Measurements from ENCODE around the gene FAS.

FAS gene

GRCh38 chr10:88990384-88991160 lies at the start of gene FAS:
Gene FAS (plus strand): TSS chr10:88990798. CDS start chr10:88990877, 79 bp downstream.
- DNase-seq (ENCODE audit: low read depth, low spot score), result no peak
- TF ChIP-seq CTCF (IDR thresholded peaks at IDR 0.05; ENCODE audit: insufficient read depth, low read length, missing control alignments), result no peak
- ChIA-PET CTCF (interaction anchor here (0.9 to 10.6 kb wide), 17 partner anchors 8 to 231 kb away, joined by 3 to 277 read pairs (median 5); no protein-coding TSS in a partner anchor), POLR2A (interaction anchor here (0.8 to 2.2 kb wide), 9 partner anchors 11 to 225 kb away, joined by 3 to 8 read pairs (median 3); no protein-coding TSS in a partner anchor)
- peak within 1 kb of the TSS; percentile 77 for H3K4me3 ChIP-seq (ENCODE audit: low read depth, low read length)

DNA sequence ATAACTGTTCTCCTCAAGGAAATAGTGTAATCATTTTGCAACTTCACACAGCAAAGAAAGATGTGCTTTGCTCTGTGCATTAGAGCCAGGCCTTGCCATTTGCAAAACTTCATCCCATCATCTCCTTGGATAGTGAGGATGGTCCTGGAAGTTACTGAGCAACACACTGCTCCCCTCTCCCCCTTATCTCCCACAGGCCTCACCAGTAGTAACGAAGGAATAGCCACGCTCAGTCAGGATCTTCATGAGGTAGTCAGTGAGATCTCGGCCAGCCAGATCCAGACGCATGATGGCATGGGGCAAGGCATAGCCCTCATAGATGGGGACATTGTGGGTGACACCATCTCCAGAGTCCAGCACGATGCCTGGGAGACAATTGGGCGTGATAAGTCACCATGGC lies 49.6 kb upstream of the FAS start:
- H3K4me3 ChIP-seq (ENCODE audit: low read depth, low read length), result no peak overlapping the region
- ChIA-PET CTCF (interaction anchor here (1.0 to 2.2 kb wide), 5 partner anchors 9 to 276 kb away, joined by 3 to 12 read pairs (median 6); no protein-coding TSS in a partner anchor), POLR2A (no interaction called here)
- DNase-seq (ENCODE audit: low read depth, low spot score), result no peak
- no peak for TF ChIP-seq CTCF (IDR thresholded peaks at IDR 0.05; ENCODE audit: insufficient read depth, low read length, missing control alignments)

DNA sequence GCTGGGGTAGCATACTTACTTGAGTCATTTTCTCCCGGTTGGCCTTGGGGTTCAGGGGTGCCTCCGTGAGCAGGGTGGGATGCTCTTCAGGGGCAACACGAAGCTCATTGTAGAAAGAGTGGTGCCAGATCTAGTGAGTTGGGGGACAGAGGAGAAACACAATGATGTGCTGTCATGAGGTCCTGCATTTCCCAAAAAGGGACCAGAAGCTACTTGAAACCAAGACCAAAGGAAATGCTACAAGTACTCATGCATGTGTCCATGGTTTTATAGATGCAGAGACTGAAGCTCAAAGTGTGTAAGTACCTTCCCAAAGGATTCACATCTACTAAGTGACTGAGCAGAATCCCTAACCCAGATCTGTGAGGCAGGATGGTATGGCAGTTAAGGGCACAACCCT lies 46.8 kb upstream of the FAS start:
- ChIA-PET POLR2A (interaction anchor here (1.0 kb wide), 1 partner anchor 48 kb away, joined by 4 read pairs; no protein-coding TSS in a partner anchor), CTCF (interaction anchor here (1.6 to 4.4 kb wide), 5 partner anchors 9 to 274 kb away, joined by 3 to 43 read pairs (median 8); partner anchors contain the start of gene ACTA2)
- no peak for DNase-seq (ENCODE audit: low read depth, low spot score)
- no peak overlapping the region for H3K4me3 ChIP-seq (ENCODE audit: low read depth, low read length)
- TF ChIP-seq CTCF (IDR thresholded peaks at IDR 0.05; ENCODE audit: insufficient read depth, low read length, missing control alignments), result no peak

DNA sequence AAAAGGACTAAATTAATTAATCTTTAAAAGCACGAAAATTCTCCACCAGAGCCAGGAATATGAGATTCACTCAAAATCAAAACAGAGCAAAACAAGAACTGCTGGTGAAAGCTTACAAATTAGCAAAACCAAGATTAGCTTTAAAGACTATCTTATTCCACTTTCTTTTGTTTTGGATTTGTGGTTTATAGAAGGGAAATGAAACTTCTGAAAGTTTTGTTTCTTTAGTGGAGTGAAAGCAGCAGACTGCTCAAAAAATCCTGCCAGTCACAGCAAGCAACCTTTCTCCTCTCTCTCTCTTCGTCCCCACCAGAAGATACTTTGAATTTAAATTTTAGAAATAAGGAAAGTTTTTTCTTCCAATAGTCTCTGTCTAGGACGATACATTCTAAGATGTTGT lies 45.8 kb upstream of the FAS start:
- no peak for DNase-seq (ENCODE audit: low read depth, low spot score)
- ChIA-PET CTCF (interaction anchor here (0.5 to 4.4 kb wide), 8 partner anchors 13 to 555 kb away, joined by 3 to 43 read pairs (median 4); no protein-coding TSS in a partner anchor), POLR2A (interaction anchor here (1.6 kb wide), 1 partner anchor 12 kb away, joined by 4 read pairs; no protein-coding TSS in a partner anchor)
- no peak for TF ChIP-seq CTCF (IDR thresholded peaks at IDR 0.05; ENCODE audit: insufficient read depth, low read length, missing control alignments)
- H3K4me3 ChIP-seq (ENCODE audit: low read depth, low read length), result no peak overlapping the region

DNA sequence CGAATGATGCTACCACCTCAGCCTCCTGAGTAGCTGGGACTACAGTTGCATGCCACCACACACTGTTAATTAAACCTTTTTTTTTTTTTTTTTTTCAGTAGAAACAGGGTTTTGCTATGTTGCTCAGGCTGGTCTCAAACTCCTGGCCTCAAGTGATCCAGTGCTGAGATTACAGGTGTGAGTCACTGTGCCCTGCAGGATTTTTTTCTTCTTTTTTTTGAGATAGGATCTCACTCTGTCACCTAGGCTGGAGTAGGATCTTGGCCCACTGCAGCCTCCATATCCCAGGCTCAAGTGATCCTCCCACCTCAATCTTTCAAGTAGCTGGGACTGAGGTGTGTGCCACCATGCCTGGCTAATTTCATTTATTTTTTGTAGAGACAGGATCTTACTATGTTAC lies 44.4 kb upstream of the FAS start:
- ChIA-PET POLR2A (interaction anchor here (1.6 kb wide), 1 partner anchor 13 kb away, joined by 4 read pairs; no protein-coding TSS in a partner anchor), CTCF (interaction anchor here (1.3 to 4.4 kb wide), 4 partner anchors 105 to 272 kb away, joined by 3 to 43 read pairs (median 12); no protein-coding TSS in a partner anchor)
- no peak for DNase-seq (ENCODE audit: low read depth, low spot score)
- H3K4me3 ChIP-seq (ENCODE audit: low read depth, low read length), result no peak overlapping the region
- TF ChIP-seq CTCF (IDR thresholded peaks at IDR 0.05; ENCODE audit: insufficient read depth, low read length, missing control alignments), result no peak
